CD4-positive, alpha-beta T cell treated with Interferon alpha-2 for 1 hour (primary cell): Measurements from ENCODE around the gene ABLIM1.
A peak's percentile ranks its signal among the peaks of the same experiment; 100 is the strongest.

Experiments used
- DNase-seq, 2 donors: peaks; one replicate each; pipeline ENCODE4 v3.0.0-alpha.2; 2020 to 2022

Gene ABLIM1

DNA sequence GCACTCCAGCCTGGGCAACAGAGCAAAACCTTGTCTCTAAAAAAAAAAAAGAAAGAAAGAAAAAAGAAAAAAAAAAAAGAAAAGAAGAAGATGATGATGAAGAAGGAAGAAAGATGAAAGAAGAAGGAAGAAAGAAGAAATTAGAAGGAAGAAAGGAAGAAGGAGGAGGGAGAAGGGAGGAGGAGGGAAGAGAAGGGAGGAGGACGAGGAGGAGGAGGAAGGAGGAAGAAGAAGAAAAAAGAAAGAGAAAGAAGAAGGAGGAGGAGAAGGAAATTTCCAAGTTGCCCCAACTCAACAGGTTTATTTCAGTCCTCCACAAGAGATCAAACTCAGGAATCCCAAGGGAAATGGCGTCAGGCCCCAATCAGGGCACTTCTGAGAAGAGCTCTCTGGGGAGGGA lies 115.7 kb downstream of the ABLIM1 start:
- no peak for DNase-seq

DNA sequence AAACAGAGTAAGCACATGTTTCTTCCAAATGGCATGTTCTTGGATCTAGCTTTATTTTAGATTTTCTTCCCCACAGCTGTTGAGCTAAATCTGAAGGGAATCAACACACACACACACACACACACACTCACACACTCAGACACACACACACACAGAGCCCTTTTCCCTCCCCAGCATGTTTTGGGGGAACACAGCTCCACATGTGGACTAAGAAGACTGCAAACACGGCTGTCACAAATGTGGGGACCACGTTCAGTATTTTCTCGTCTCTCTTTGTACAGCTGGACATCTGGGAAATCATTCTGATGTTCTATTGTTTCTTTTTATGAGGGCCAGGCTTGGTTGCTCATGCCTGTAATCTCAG lies 116.3 kb downstream of the ABLIM1 start:
- no peak for DNase-seq

DNA sequence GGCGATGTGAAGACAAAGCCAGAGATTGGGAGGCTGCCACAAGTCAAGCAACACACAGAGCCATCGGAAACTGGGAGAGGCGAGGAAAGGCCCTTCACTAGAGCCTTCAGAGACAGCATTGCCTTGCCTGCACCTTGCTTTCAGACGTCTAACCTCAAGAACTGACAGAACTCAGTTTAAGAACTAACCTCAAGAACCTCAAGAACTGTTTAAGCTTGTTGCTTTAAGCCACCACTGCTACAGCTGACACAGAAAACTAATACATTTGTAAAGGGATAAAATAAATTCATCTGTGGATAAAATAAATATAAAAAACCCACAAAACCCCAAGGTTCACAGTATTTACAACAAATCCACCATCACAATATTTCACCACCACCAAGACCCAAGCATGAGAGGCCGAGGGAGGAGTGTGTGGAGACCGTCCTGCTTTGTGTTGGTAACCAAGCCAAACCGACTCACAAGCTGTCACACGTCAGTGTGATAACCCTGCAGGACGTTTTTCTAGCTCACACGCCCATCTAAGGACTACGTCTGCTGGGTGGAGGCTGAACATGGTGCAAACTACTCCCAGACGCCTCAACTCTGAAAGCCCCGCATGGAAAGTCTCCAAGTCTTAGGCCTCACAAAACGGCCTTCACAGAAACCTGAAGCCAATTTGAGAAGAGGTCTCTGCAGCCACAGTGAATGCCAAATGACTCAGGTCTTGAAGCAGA lies 116.8 kb downstream of the ABLIM1 start:
- peak; percentile 77 to 81 for DNase-seq

DNA sequence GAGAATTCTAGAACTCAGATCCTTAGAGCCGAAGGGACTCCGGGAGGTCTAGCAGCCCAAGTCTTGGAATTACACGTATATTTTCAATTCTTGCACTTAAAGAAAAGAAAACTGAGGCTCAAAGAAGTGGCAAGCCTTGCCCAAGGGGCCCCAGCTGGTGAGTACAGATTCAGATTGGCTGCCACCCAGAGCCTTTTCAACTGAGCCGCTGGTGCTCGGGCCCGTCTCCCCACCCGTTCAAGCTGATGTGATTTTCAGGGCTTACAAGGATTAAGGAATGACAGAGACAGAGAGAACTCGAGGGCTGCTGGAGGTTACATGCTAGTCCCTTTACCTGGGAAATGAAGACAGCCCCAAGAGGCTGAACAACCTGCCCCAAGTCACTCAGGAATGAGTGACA lies 117.8 kb downstream of the ABLIM1 start:
- DNase-seq = no peak

DNA sequence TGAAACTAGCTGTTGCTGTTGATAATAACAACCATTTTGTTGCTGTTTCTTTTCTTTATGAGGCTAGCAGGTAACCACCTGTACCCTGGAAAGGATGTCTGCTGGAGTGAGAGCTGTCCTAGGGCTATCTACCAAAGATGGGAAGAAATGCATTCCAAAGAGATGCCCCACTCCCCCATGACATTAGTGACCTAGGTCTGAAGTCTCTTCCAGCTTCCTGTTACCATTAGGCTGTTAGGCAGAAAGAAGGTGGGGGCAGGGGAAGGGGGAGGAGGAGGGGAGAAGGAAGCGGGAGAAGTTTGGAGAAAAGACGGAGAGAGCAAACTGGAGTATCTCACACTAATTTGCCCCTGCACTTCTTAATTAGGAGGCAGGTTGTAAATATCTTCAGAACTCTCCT lies 118.5 kb downstream of the ABLIM1 start:
- DNase-seq = no peak

DNA sequence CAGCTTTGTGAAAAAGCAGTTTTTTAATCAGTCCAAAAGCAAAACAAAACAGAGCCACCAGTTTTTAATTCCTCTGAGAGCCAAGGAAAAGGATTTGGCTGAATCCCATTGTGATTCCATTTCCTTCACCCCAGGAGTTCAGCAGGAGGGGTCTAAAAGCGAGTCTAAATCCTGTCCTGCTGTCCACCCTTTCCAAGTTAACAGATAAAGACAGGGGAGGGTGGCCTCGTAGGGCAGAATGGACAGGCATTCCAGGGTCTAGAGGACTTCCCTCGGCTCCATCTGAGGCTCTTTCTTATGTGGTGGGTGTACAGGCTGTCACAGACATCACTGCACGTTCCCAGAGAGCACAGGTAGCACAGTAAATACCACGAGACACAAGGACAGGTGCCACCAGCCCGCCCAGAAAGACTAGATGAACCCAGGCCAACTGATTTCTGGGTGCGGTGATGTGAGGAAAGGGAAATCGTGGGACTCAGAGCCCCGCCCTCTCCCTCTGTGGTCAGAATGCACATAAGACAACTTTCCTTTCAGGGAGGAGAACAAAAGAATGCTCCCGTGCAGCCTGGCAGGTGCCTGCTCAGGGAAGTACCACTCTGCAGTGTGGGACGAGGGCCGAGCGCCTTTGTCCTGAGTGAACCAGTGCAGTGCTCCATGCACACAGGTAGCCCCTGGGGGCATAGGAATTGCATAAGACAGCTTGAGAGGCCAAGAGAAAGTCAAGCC lies 119.7 kb downstream of the ABLIM1 start:
- DNase-seq = peak; percentile 41 to 72

DNA sequence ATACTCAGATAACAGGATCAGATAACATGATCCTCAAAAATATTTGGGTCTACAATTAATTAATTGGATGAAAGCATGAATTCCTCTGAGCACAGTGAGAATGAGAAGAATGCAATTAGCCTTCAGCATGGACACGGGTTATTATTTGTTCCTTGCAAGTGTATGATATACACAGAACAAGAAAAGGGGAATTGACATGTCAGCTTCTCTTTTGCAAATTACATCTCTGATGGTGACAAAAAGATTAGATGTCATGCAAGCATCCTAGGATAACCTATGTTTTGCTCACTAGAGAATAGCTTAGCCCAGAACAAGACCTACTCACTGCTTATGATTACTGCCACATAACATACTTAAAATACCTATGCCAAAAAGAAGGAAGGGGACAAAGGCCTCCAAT lies 120.3 kb downstream of the ABLIM1 start:
- no peak for DNase-seq

DNA sequence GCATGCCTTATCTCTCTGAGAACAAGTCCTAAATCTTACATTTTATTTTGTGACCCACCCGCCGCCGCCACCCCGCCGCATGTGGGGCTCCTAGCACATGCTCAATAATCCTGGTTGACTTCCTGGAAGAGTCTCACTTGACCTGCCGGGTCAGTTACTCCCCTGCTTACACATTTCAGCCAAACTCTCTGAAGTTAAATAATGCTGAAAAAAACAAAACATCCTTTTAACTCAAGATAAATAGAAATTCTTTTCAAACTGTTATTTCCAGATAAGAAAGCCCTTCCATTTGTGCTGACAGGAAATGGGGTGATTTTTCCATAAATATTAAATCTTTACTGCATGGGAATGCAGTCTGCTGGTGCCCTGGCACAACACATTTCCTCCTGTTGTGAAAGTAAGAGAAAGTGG lies 123.5 kb downstream of the ABLIM1 start:
- no peak for DNase-seq

DNA sequence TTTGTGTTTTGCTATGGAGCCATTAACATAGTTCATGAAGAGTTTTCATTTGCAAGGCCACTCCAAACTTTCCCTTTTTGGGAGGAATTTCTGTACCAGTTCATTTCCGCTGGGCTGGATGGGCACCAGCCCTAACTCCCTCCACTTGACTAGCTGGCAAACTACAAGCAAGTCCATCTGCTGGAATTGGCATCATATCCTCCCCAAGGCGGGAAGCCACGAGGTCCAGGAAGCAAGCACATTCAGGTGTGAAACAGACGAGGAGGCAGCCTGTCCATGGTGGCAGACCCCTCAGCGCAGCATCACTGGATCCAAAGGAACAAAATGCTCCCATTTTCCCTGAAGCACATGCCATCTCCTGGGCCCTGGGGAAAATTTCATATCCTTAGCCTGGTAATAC lies 125.8 kb downstream of the ABLIM1 start:
- DNase-seq = no peak

DNA sequence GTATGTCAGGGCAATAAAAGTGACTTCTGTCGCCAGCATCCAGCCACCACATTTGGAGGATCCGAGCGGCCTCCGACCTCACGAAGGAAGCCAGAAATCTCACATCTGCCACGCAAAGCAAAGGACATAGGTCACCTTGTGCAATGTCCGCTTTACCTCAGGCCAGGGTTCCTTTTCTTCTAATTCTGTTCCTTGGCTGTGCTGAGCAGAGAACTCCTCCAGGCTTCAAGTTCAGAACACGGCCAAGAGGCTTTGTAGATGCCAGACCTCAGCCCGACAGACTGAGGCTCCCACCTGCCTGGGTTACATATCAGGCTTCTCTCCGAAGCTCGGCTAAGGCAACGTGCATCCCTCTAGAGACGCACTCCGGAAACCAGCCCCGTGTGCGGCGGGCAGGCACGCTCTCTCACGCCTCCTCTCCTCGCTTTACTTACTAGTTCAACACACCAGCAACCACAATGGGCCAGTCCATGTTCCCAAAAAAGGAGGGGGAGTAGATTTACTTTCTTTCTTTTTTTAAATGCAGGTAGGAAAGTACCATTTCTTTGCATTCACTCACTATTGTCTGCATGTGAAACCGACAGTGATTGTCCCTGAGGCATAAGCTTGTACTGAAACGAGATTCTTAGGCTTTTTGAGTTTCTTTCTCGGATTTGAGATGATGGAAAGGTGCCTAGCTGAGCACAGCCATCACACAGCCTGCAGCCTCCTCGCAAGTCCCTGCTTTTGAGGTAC lies 131.4 kb downstream of the ABLIM1 start:
- DNase-seq = peak; percentile 91 to 92

DNA sequence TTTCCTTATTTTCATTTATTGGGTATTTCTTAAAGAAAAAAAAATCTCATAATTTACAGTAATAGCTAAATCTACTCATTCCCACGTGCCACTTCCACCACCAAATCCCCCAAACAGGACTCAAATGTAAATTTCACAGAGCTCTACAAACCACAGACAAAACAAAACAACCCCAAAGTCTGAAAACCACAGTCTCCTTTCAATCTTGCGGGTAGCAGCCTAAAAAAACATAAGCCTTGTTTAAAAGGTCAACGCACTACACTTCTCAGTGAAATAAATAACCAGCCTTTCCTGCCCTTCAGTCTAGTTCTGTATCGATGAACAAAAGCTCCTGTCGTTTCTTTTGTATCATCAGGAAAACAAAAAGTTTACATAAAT lies 132.0 kb downstream of the ABLIM1 start:
- DNase-seq = peak; percentile 36 to 71

DNA sequence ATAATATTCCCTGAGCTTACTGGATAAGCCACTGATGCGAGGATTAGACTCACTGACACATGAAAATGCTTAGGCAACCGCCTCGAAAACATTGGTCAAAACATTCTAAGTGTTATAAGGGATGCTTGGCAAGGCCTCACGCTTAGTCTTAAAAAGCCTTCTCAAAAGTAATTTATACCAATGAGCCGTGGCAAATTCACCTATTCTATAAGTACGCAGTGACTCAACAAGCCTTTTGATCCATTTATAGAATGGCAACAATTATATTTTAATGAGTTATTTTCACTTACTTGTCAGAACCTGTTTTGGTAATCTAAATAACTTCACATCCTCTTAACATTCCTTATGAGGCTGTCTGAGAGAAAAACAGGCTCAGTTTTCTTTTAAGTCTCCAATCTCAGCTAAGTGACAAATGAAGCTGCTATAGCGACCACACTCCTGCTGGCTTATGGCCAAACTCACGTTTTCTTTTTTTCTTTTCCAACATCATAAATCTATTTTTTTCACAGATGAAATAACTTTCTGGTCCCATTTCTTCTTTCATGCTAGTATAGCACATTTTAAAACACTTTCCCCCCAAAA lies 132.6 kb downstream of the ABLIM1 start:
- peak in 1 of 2 donors; percentile 49 for DNase-seq

DNA sequence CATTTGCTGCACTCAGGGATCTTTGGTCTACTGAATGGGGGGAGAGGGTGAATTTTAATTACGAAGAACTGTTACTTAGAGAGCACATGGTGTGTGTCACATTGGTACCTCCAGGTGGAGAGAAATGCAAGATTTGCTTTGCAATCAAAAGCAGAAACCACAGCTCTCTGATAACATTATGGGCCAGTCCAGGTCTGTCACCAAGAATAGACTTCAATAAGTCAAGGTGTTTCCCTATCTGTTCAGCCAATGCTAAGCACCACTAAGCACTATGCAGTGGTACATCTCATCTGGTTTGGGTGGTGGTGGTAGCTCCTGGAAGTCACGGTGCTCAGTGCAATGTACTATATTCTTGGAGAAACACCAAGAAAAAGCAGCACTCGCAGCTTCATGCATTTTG lies 134.2 kb downstream of the ABLIM1 start:
- no peak for DNase-seq

DNA sequence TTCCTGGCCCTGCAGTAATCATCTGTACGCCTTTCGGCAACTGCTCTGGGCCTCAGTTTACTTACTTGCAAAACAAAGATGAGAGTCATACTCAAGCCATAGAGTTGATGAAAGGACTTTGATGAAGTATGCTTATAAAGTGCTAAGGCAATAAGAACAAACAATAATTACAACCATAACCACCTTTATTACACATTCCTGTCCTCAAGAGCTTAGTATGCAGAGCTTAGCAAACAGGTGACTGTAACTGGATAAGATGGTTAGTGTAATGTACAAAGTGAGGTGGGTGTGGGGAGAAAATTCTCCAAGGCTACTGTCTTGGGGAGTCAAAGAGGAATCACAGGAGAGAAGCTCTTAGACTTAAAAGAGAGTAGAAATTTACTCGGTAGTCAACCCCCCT lies 136.8 kb downstream of the ABLIM1 start:
- DNase-seq = no peak

DNA sequence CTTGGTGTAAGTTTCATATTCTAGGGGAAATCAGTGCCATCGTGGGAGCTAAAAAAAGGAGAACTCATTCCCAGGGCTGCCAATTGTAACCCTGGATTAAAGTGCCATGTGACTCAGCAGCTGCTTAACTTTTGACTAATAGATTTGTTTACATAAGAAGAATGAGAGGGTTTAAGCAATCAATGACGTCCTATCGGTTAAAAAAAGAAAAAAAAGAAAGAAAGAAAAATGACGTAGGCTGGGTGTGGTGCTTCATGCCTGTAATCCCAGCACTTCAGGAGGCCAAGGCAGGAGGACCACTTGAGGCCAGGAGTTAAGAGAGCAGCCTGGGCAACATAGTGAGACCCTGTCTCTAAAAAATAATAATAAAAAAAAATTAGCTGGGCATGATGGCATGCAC lies 137.6 kb downstream of the ABLIM1 start:
- no peak for DNase-seq

DNA sequence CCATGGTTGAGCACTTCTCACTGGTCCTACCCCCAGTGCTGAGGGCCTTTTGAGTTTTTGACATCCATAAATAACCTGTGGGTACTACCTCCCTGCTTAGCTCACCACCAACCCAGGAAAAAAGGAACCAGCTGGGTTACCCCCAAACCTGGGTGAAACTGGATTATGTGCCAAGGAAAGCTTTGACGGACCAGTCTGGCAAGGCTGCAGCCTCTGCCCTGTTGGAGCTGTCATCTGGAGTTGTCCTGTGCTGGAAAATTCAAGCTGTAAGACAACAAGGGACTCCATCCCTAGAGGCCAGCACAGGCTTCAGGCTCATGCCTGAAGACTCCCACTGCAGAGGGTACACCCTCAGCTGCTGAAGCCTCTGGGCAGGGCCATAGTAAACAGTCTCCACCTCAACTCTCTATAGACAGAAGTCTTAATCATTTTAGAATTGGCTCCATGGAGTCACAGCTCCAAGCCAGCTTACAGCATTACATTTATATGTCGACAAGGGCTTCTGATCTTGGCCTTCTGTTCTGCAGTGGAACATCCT lies 138.2 kb downstream of the ABLIM1 start:
- DNase-seq = no peak

DNA sequence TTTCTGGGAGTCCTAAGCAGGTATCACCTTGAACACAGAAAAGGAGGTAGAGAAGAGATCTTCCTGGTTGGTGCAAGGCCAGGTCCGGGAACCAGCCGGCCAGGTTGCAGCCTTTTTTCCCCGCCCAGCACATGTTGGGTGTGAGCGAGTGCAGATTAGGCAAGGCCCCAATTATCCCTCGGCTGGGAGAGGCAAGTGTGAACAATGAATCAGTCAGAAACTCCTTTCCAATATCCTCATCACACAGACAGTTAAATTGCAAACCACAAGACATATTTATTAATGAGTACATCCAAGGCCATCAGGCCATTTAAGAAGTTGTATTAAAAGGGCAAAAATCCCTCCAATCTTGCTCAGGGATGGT lies 138.8 kb downstream of the ABLIM1 start:
- no peak for DNase-seq

DNA sequence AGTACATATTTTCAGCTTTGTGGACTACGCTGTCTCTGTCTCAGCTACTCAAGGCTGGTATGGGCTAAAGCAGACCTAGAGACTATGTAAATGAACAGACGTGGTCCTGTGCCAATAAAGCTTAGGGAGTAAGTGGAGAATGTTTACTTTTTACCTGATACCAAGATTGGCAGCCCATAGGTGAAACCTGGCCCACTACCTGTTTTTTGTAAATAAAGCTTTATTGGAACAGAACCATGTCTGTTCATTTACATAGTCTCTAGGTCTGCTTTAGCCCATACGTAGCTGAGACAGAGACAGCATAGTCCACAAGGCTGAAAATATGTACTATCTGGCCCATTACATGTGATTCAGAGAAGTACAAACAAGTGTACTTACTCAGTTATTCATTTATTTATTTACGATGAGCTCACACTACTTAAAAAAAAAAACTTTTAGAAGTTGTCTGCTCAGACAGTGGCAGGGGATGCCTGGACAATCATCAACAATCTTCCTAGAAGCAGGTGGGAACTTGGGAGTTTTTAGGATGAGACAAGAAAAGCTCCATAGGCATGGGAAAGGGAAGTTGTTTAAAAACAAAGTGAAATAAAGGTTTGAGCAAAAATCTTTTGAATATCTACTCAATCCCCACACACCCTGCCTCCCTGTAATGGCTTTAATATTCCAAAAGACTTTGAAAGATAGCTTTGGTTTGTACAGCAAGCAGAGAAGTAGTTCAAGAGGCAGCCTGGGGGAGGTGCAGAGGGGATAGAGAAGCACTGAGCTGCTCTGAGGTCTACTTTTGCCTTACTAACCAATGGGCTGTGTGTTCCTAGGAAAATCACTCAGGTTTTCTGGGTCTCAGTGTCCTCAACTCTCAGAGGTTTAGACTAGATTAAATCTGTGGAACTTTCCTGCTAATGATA lies 139.4 kb downstream of the ABLIM1 start:
- no peak for DNase-seq

DNA sequence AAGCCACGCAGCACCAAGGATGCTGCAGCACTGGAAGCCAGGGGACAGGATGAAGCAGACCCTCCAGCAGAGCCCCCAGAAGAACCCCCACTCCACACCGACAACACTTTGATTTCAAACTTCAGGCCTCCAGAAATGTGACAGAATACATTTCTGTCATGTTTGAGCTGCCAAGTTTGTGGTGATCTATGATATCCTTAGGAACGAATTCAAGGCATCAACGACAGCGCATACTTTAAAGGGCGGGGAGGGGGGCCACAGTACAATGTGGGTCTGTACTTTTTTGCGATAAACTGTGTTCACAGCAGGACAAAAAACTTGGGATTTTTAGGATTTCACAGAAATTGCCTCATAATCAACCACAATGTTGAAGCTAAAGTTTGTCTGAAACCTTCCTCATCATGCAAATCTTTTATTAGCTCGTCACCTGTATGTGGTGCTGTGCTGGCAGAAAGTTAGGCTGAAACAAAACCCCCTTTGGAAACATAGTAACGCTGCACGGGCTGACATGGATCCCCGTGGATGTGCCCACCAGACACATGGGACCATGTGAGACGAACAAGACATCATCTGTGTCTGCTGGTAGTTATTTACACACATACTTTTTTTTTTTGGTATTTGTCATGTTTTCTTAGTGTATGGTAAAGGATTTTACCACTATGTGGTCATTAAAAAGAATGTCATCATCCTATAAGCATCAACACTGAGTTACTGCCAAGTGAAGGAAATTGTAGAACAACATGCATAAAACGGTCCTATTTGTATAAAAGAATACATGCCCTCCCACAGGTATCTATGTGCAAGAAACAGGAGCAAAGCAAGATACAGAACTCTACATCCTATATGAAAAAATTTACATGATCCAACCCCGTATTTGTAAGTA lies 140.5 kb downstream of the ABLIM1 start:
- DNase-seq = no peak

DNA sequence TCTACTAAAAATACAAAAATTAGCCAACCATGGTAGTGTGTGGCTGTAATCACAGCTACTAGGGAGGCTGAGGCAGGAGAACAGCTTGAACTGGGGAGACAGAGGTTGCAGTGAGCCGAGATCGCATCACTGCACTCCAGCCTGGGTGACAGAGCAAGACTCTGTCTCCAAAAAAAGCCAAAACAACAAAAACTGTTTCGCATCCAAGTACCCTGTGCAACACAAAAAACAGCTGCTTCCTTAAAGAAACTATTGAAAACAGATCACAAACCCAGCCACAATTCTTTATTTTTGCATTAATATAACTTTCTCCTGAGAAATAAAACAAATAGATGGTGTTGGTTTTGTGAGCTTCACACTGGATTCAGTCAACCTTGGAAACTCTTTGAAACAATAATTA lies 141.7 kb downstream of the ABLIM1 start:
- no peak for DNase-seq

DNA sequence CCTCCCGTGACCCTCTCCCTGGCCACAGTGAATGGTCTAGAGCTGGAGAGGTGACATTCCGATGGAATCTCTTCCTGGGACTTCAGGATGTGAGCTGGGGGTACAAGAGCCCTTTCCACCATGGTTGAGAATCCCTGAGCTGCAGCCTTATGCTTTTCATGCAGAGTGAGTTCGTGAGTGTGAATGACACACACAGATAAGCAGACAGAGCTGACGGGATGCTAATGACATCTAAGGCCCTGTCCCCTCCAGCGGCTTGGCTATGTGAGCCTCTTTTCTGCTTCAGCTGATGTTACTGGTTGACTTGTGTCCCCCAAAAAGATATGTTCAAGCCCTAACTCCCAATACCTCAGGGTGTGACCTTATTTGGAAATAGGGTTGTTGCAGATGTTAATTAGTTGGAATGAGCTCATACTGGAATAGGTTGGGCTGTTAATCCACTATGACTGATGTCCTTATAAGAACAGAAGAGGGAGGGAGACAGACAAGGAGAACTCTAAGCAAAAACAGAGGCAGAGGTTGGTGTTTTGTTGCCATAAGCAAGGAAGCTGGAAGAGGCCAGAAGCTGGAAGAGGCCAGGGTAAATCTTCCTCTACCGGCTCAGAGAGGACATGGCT lies 142.7 kb downstream of the ABLIM1 start:
- no peak for DNase-seq
